HG03045 (cell line): Measurements from ENCODE around the gene SH3RF3.

Experiments used
- ATAC-seq: cut with Tn5 transposase; IDR thresholded peaks from one replicate; pipeline ENCODE4 v1.9.1; 2021; ENCODE audit warnings: mild to moderate bottlenecking, moderate library complexity; ENCODE audit not compliant: unreplicated experiment

The SH3RF3 gene

DNA sequence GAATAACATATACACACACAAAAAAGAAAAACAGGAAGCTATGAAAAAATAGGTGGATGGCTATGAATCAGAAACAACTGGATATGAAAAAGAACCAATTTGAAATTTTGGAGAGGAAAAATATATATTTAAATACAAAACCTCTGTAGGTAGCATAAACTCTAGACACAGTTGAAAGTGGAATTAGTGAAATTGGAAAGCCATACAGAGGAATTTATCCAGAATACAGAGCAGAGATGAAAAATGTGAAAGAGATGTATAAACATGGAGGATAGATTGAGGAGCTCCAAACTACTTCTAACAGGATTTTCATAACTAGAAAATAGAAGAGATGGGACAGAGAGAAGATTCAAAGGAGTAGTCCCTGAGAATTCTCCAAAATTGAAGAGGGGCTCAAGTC, 315.9 kb downstream of the SH3RF3 start:
- no peak for ATAC-seq

DNA sequence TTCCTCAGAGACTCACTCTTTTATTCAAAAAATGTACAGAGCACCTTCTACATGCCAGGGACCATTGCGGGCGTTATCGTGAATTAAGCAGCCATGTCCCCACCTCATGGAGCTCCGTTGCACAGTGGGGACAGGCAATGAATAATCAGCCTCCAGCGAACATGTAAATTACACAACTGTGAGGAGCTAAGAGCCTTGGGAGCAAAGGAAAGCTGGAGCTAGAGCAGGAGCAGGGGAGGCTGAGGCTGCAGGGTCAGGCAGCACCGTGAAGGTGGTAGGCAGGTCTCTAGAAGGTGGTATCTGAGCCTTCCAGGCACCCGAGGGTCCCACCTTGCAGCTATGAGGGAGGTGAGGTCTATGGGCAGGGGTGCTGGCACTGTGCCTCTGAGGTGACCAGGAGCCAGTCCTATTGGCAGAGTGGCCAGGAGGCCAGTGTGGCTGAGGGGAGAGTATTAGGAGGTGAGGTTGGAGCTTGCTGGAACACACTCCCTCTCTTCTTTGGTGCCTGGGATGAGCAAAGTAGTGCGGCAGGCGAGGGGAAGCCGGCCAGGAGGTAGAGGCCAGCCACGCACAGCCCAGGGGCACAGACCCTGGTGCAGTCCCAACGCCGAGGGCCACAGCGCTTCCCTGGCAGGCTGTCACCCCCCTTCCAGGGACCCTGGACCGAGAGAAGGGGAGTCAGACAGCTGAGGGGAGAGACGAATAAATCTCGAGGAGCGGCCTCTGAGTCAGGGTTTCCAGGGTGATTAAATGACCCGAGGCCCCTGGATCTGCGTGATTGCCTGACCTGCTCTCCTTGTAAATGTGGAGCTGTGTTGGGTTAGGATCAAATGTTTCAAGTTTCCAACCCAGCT, 317.5 kb downstream of the SH3RF3 start:
- no peak for ATAC-seq

DNA sequence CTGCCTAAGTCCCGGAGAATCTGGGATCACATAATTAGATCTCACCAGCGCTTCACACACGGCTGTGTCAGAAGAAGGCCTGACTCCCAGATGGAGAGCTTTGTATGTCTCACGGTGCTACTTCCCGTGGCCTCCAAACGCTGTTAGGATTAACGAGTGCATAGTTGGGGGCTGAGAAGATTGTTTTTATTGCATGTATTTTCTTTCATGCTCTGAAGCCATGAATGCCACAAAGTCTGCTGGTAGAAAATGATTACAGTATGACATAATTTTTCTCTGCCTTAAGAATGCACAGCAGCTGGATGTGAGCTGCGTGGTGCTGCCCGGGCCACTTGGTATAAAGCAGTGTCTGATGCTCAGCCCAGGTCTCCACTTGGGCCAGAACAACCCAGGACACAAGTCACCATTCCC, 318.3 kb downstream of the SH3RF3 start:
- ATAC-seq: no peak

GRCh38 chr2:109447776-109448175, 318.8 kb downstream of the SH3RF3 start:
- no peak for ATAC-seq

- no peak for ATAC-seq
These were observed 319.2 kb downstream of the SH3RF3 start for GRCh38 chr2:109448207-109448606.

DNA sequence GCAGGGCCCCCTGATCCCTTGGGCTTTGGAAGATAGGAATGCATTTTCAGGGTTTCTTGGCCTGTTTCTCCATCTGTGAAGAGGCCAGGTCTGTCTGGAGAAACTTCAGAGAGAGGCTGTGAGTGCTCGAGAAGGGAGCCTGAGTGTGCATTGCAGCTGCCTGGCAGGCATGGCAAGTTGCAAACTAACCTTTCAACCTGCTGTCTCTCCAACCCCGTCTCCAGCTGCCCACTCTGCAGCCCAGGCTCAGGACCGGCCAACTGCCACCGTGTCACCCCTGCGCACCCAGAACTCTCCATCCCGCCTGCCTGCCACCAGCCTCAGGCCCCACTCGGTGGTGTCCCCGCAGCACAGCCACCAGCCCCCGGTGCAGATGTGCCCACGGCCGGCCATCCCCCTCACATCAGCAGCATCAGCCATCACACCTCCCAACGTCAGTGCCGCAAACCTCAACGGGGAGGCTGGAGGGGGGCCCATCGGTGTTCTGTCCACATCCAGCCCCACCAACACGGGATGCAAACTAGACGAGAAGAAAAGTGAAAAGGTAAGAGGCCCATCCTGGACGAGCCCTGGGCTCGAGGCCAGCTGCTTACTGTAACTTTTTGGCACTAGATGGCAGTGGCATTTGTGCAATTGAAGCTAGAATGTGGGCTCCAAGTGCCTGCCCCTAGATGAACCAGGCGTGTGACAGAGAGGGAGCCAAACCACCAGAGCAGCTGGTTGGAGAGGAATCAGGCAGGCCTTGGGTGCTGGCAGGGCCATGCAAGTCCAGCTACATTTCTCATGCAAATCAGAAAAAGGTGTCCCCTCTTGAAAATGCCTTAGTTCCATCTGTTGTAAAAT, 320.2 kb downstream of the SH3RF3 start:
- ATAC-seq: no peak

DNA sequence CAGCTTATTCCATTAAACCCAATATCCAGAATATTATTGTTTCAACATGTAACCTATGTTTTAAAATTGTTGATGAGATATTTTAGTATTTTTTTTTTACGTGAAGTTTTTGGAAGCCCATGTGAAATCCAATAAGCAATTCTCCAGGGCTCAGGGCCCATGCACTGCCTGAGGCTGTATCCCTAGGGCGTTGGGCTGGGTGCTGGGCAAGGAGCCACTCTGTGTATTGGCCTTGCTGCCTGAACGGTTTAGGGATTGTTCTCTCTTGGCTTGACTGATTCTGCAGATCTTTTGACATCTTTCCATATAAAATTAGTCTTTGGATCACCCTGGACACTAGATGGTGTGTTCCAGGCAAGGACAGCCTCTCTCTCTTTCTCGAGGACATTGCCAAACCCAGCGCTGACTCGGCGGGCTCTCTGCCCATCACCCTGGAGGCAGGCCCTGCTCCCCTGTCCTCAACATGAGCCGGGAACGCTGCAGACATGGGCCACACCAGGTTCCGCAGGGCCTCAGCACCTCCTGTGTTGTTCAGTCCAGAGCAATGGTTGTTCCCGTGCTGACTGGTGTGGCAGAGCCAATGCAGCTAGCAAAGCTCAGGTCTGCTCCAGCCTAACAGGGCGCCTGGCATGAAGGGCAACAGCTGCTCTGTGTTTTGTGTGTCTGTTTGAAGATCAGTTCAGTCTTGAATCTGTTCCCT, 321.7 kb downstream of the SH3RF3 start:
- no peak for ATAC-seq

DNA sequence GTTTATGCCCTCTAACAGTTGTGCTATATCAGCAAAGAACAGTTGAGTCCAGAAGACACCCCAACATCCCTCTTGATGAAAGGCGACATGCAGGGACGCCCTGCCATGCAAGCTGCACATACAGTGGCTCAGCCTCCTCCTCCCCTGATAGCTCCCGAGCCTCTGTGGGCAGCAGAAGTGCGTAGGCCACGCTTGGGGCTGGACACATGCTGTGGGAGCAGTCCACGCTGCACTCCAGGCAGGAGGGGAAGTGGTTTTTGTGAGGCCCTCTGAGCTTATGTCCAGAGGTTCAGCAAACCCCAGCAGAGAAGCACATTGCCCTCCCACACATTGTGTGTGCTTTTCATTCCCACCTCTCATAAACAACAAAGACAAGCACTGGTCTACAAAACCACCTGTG, 322.7 kb downstream of the SH3RF3 start:
- no peak for ATAC-seq

- ATAC-seq: no peak
These were observed 323.6 kb downstream of the SH3RF3 start for GRCh38 chr2:109452318-109453305.

GRCh38 chr2:109453371-109453995, 324.5 kb downstream of the SH3RF3 start:
- ATAC-seq: no peak

GRCh38 chr2:109454304-109454703, 325.3 kb downstream of the SH3RF3 start:
- ATAC-seq: no peak

- no peak for ATAC-seq
These were observed 325.9 kb downstream of the SH3RF3 start for GRCh38 chr2:109454765-109455394.

DNA sequence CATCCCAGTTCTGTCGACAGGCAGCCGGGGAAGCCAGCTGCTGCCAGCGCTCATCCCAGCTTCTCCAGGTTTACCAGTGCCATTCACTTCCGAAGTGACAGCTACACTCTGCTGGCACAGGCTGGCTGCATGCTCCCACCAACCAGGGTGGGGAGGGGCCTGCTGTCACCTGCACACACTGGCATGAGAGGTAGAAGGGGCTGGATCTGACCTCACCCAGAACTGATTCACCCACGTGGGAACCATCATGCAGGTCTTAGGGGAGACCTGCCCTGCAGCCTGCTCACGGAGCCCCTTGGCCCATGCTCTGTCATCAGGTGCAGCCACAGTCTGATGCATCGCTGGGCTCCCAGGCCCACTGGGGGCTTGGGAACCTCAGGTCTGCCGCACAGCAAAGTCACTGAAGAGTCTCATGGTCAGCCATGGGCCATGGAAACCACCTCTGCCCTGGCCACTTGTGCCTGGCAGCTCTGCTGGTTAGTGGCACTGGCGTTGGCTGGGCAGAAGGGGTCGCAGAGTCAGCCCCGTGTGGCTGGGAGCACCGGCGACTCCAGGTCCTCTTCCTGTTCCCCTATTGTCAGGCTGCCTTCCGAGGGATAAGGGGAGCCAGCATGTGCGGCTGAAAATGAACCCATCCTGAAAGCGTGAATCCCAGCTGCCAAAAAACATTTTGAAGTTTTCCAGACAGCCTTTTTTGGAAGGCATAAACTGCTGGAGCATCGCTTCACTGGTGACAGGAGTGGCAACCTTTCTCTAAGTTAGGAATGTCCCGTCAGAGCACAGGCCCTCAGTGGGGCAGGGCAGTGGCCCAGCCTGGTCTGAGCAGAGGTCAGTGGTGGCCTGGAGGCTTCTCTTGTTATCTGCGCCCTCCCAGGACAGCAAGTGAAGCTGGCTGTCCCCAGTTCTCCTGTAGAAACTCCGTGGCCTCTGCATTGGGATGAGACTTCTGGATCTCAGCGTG, 327.0 kb downstream of the SH3RF3 start:
- no peak for ATAC-seq

- ATAC-seq: no peak
These were observed 327.8 kb downstream of the SH3RF3 start for GRCh38 chr2:109456776-109457175.

DNA sequence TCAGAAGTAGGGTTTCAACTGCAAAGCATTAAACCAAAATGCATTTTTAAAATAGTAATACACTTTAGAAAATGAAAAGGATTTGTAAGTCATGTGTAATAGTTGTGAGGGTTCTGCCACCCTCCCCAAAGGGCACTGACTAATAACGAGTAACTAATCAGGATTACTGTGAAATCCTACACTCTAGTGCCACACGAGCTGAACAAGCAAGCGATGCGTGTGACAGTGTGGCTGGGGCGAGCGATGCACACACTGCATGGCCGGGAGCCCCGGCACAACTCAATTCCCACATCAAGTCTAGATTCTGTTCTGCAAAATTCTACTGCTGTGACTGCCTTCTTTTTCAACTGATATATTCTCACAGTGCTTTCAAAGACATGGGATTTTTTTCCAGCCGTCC, 328.4 kb downstream of the SH3RF3 start:
- ATAC-seq: no peak

GRCh38 chr2:109457794-109458193, 328.8 kb downstream of the SH3RF3 start:
- ATAC-seq: no peak

GRCh38 chr2:109458512-109458911, 329.5 kb downstream of the SH3RF3 start:
- no peak for ATAC-seq

DNA sequence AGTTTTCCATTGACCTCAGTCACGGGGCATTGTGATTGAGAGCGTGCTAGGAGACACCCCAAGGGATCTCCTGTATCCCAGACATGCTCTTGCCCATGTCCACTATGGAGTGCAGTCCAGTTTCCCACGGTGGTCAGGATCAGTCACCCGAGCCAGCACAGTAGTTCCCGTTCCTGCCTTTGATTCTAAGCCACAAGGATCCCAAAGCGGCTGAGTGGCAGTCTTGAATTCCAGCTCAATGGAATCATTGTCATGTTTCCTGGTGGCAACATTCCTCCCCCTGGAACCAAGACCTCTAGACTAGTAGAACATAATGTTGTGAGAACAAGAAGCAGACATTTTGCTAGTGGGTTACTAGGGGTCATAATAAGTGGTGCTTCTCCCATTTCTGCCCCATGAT, 330.5 kb downstream of the SH3RF3 start:
- ATAC-seq: no peak
